Measurements from ENCODE around the gene PLEKHG4B. TPM values are rescaled to one million over a fixed set of nuclear protein-coding genes. Genes with fewer than 3 reads are reported as not detected.

PLEKHG4B gene
- polyA plus RNA-seq, 1 donor (not counting 4 experiments of a cell fraction or from before 2014, with no cell fraction given): not detected

DNA sequence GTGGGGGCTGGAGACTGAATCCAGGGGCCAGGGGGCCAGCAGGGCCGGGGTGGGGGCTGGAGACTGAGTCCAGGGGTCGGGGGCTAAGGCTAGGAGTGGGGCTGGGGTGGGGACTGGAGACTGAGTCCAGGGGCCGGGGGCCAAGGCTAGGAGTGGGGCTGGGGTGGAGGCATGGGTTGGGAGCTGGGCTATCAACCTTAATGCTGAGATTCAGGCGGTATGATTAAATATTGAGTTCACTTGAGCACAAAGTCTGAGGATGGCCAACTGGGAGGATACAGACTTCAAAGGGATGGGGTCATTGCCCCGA, 82.3 kb downstream of the PLEKHG4B start:
- peaks cover 10% of the 10 kb centered on the region for H3K27me3 ChIP-seq (ENCODE audit: control insufficient read depth, extremely low read depth, insufficient read depth, low read length)
- H3K4me1 ChIP-seq (ENCODE audit: control insufficient read depth, extremely low read depth, insufficient read depth, low read length): no peaks in the 10 kb centered on the region
- no peaks in the 10 kb centered on the region for H3K79me2 ChIP-seq (ENCODE audit: control insufficient read depth, insufficient read depth, low read length)
- TF ChIP-seq, protein P1, sequence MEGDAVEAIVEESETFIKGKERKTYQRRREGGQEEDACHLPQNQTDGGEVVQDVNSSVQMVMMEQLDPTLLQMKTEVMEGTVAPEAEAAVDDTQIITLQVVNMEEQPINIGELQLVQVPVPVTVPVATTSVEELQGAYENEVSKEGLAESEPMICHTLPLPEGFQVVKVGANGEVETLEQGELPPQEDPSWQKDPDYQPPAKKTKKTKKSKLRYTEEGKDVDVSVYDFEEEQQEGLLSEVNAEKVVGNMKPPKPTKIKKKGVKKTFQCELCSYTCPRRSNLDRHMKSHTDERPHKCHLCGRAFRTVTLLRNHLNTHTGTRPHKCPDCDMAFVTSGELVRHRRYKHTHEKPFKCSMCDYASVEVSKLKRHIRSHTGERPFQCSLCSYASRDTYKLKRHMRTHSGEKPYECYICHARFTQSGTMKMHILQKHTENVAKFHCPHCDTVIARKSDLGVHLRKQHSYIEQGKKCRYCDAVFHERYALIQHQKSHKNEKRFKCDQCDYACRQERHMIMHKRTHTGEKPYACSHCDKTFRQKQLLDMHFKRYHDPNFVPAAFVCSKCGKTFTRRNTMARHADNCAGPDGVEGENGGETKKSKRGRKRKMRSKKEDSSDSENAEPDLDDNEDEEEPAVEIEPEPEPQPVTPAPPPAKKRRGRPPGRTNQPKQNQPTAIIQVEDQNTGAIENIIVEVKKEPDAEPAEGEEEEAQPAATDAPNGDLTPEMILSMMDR (optimal IDR thresholded peaks at IDR 0.05 in 1 of 3, IDR thresholded peaks at IDR 0.05 in 1 of 3, conservative IDR thresholded peaks at IDR 0.05 in 1 of 3; ENCODE audit: extremely low read depth in 1 of 3, insufficient read depth in 2 of 3, low read length in 3 of 3): no peak
- no peak for TF ChIP-seq EZH2 (IDR thresholded peaks at IDR 0.05; ENCODE audit: low read length)
- H3K9me3 ChIP-seq (ENCODE audit: control insufficient read depth, low read depth, low read length): no peaks in the 10 kb centered on the region
- H3K4me2 ChIP-seq (ENCODE audit: control insufficient read depth, extremely low read depth, insufficient read depth, low read depth, low read length): no peak overlapping the region
- DNase-seq (ENCODE audit: low read depth, low spot score) (no peak), FAIRE-seq (no peak)
- H3K27ac ChIP-seq (ENCODE audit: control insufficient read depth, insufficient read depth, low read length): no peak overlapping the region
- no peak overlapping the region for H3K4me3 ChIP-seq (ENCODE audit: control insufficient read depth in 2 of 3, extremely low read depth in 1 of 3, insufficient read depth in 2 of 3, low read depth in 1 of 3, low read length in 3 of 3)
- dilution Hi-C loops (cut with MboI; ENCODE audit: extremely low pct_ligation_motif_present, low sequenced_read_pairs): no loop called here
- no peaks in the 10 kb centered on the region for H3K36me3 ChIP-seq (ENCODE audit: control insufficient read depth in 2 of 2, extremely low read depth in 1 of 2, insufficient read depth in 2 of 2, low read length in 2 of 2)
- H3K9ac ChIP-seq (ENCODE audit: control insufficient read depth, extremely low read depth, insufficient read depth, low read length): no peak overlapping the region
- no peak overlapping the region for H2AFZ ChIP-seq (ENCODE audit: control insufficient read depth, low read length)
- no peaks in the 10 kb centered on the region for H4K20me1 ChIP-seq (ENCODE audit: control insufficient read depth, extremely low read depth, insufficient read depth, low read length)
- H3K9me1 ChIP-seq (ENCODE audit: control insufficient read depth, extremely low read depth, insufficient read depth, low read length): no peaks in the 10 kb centered on the region

DNA sequence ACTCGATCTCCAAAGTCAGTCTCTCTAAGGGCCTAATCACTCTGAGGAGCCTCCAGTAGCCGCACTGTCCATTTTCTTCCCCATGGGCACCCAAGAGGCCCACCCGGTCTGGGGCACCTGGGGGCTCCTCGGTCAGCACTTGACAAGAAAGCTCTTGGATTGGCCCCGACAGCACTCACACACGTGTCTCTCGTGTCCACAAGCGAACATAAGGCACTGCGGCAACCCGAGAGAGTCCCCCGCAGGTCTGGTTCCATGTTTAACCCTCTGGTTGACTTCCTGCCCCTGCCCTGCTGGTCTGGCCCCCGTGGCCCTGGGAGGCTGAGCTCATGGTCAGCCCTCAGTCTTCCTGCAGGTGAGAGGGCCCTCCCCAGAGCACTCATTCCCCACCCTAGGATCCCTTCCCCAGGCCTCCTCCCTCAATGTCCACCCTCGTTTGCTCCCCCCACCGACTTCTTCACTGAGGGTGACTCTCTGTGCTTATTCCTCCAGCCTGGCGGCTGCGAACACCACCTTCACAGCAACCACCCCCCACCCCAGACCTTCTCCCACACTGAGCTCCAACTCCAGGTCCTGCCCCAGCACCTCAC, 83.0 kb downstream of the PLEKHG4B start:
- no peaks in the 10 kb centered on the region for H3K9me1 ChIP-seq (ENCODE audit: control insufficient read depth, extremely low read depth, insufficient read depth, low read length)
- no peaks in the 10 kb centered on the region for H3K79me2 ChIP-seq (ENCODE audit: control insufficient read depth, insufficient read depth, low read length)
- no peaks in the 10 kb centered on the region for H3K9me3 ChIP-seq (ENCODE audit: control insufficient read depth, low read depth, low read length)
- no peak for DNase-seq (ENCODE audit: low read depth, low spot score)
- H4K20me1 ChIP-seq (ENCODE audit: control insufficient read depth, extremely low read depth, insufficient read depth, low read length): no peaks in the 10 kb centered on the region
- FAIRE-seq: no peak
- H3K27me3 ChIP-seq (ENCODE audit: control insufficient read depth, extremely low read depth, insufficient read depth, low read length): peaks cover 10% of the 10 kb centered on the region
- H3K4me3 ChIP-seq (ENCODE audit: control insufficient read depth in 2 of 3, extremely low read depth in 1 of 3, insufficient read depth in 2 of 3, low read depth in 1 of 3, low read length in 3 of 3): no peak overlapping the region
- H3K27ac ChIP-seq (ENCODE audit: control insufficient read depth, insufficient read depth, low read length): no peak overlapping the region
- H3K9ac ChIP-seq (ENCODE audit: control insufficient read depth, extremely low read depth, insufficient read depth, low read length): no peak overlapping the region
- no peaks in the 10 kb centered on the region for H3K36me3 ChIP-seq (ENCODE audit: control insufficient read depth in 2 of 2, extremely low read depth in 1 of 2, insufficient read depth in 2 of 2, low read length in 2 of 2)
- H2AFZ ChIP-seq (ENCODE audit: control insufficient read depth, low read length): no peak overlapping the region
- dilution Hi-C loops (cut with MboI; ENCODE audit: extremely low pct_ligation_motif_present, low sequenced_read_pairs): no loop called here
- no peak overlapping the region for H3K4me2 ChIP-seq (ENCODE audit: control insufficient read depth, extremely low read depth, insufficient read depth, low read depth, low read length)
- H3K4me1 ChIP-seq (ENCODE audit: control insufficient read depth, extremely low read depth, insufficient read depth, low read length): no peaks in the 10 kb centered on the region
- TF ChIP-seq EZH2 (IDR thresholded peaks at IDR 0.05; ENCODE audit: low read length): no peak
- TF ChIP-seq, protein P1 (optimal IDR thresholded peaks at IDR 0.05 in 1 of 3, IDR thresholded peaks at IDR 0.05 in 1 of 3, conservative IDR thresholded peaks at IDR 0.05 in 1 of 3; ENCODE audit: extremely low read depth in 1 of 3, insufficient read depth in 2 of 3, low read length in 3 of 3): no peak

All from keratinocyte (primary cell).